Panc1 (cell line): Measurements from ENCODE around the gene FH.

Experiments used
- CTCF ChIP-seq: fragments of 450-650 bp; IDR thresholded peaks from 2 replicates; pipeline ENCODE4 v1.5.1; 2017; ENCODE audit warnings: mild to moderate bottlenecking
- SIN3A ChIP-seq: IDR thresholded peaks from 2 replicates; pipeline ENCODE4 v1.6.1; 2012; ENCODE audit warnings: low read depth, mild to moderate bottlenecking, low read length, moderate library complexity, borderline replicate concordance; ENCODE audit not compliant: insufficient read depth

GRCh38 chr1:241532864-241533263 lies 13.3 kb upstream of the FH start:
- TF ChIP-seq CTCF = no peak
- TF ChIP-seq SIN3A = no peak
